SH-SY5Y (cell line): ENCODE results near the gene SHISA7.

Source experiments
- GATA2 ChIP-seq: IDR thresholded peaks from 2 replicates; pipeline ENCODE4 v1.6.1; 2011; ENCODE audit warnings: mild to moderate bottlenecking, low read depth, low read length
- GATA3 ChIP-seq: IDR thresholded peaks from 2 replicates; pipeline ENCODE4 v1.6.1; 2011; ENCODE audit warnings: low read depth, mild to moderate bottlenecking, low read length, moderate library complexity

- TF ChIP-seq GATA3 (no peak), GATA2 (no peak)
Observed at GRCh38 chr19:55491546-55492360, 48.7 kb upstream of the SHISA7 start.
